Kidney epithelial cell (primary cell): Measurements from ENCODE around the gene KLF6. TPM values are rescaled to one million over a fixed set of nuclear protein-coding genes. Genes with fewer than 3 reads are reported as not detected.

Experiments used
- DNase-seq: peaks from one replicate; pipeline ENCODE4 v3.0.0-alpha.2; 2010; ENCODE audit warnings: low read depth
- H3K27me3 ChIP-seq: 2 replicates; pipeline ENCODE4 v1.6.0; 2011; ENCODE audit warnings: low read length; ENCODE audit not compliant: control insufficient read depth, insufficient read depth
- H3K36me3 ChIP-seq: 2 replicates; pipeline ENCODE4 v1.5.1; 2011; ENCODE audit warnings: low read length; ENCODE audit not compliant: control insufficient read depth, insufficient read depth
- H3K4me3 ChIP-seq: 2 replicates; pipeline ENCODE4 v1.5.1; 2011; ENCODE audit warnings: low read depth, mild to moderate bottlenecking, control low read depth, low read length
- total RNA-seq: library from RNA; depleted of rRNA; stranded (reverse); fragments of >200 nt; gene quantifications from 2 replicates; pipeline ENCODE4 v1.2.3, GENCODE V29; 2015
- TF ChIP-seq, protein P1 (sequence below): IDR thresholded peaks from 2 replicates; pipeline ENCODE4 v1.5.1; 2011; ENCODE audit warnings: mild to moderate bottlenecking, moderate library complexity, low read length, control low read depth, inconsistent platforms; ENCODE audit not compliant: insufficient read depth, poor library complexity, severe bottlenecking

Gene KLF6
- total RNA-seq, 1 donor from 2014 or later: 125 TPM

- no peak for DNase-seq
- Histone ChIP-seq H3K27me3 (no peaks in the 10 kb centered on the region), H3K36me3 (peaks cover 9% of the 10 kb centered on the region), H3K4me3 (peak overlapping the region; percentile 87)
- TF ChIP-seq, protein P1, sequence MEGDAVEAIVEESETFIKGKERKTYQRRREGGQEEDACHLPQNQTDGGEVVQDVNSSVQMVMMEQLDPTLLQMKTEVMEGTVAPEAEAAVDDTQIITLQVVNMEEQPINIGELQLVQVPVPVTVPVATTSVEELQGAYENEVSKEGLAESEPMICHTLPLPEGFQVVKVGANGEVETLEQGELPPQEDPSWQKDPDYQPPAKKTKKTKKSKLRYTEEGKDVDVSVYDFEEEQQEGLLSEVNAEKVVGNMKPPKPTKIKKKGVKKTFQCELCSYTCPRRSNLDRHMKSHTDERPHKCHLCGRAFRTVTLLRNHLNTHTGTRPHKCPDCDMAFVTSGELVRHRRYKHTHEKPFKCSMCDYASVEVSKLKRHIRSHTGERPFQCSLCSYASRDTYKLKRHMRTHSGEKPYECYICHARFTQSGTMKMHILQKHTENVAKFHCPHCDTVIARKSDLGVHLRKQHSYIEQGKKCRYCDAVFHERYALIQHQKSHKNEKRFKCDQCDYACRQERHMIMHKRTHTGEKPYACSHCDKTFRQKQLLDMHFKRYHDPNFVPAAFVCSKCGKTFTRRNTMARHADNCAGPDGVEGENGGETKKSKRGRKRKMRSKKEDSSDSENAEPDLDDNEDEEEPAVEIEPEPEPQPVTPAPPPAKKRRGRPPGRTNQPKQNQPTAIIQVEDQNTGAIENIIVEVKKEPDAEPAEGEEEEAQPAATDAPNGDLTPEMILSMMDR: peak; percentile 74
These were observed 3.4 kb downstream of the KLF6 start for GRCh38 chr10:3781468-3782145.

- Histone ChIP-seq H3K4me3 (peak overlapping the region; percentile 87), H3K27me3 (no peaks in the 10 kb centered on the region), H3K36me3 (peaks cover 9% of the 10 kb centered on the region)
- TF ChIP-seq, protein P1: no peak
- no peak for DNase-seq
These were observed 4.1 kb downstream of the KLF6 start for GRCh38 chr10:3780771-3781467.

- DNase-seq: no peak
- Histone ChIP-seq H3K27me3 (no peaks in the 10 kb centered on the region), H3K4me3 (peak overlapping the region; percentile 87), H3K36me3 (peaks cover 9% of the 10 kb centered on the region)
- TF ChIP-seq, protein P1: no peak
These were observed 4.8 kb downstream of the KLF6 start for GRCh38 chr10:3780021-3780770.

- DNase-seq: no peak
- H3K27me3 ChIP-seq: no peaks in the 10 kb centered on the region
- peak overlapping the region; percentile 87 for H3K4me3 ChIP-seq
- TF ChIP-seq, protein P1: no peak
- peaks cover 9% of the 10 kb centered on the region for H3K36me3 ChIP-seq
These were observed 5.8 kb downstream of the KLF6 start for GRCh38 chr10:3779158-3779741.

DNA sequence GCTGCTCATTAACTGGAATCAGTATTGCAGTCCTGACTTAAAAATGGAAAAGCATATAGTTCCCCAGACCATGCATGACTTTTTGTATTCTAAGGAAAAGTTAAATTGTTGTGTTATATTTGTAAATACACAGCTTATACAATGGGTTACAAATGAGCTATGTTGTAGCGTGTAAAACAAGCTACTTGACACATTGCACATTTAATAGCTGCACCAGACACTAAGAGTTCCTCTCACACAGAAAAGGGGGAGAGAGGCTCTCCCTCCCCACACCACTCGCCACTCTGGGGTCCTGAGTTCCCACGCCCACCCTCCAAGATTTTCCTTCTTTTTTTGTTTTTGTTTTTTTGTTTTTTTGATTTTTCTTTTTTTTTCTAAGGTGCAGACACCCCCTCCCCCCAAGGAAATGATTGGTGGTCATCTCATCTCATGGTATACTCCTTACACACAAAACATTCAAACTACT is 6.3 kb downstream of the KLF6 start:
- no peaks in the 10 kb centered on the region for H3K27me3 ChIP-seq
- DNase-seq: no peak
- TF ChIP-seq, protein P1: no peak
- H3K36me3 ChIP-seq: peaks cover 9% of the 10 kb centered on the region
- no peak overlapping the region for H3K4me3 ChIP-seq
